H1 (cell line): ENCODE measurements around the gene ADAM22. TPM values are rescaled to one million over a fixed set of nuclear protein-coding genes. Genes with fewer than 3 reads are reported as not detected.

Source experiments
- CTCF ChIA-PET: fragments of 300-600 bp; sonication (Branson Sonifier 250); formaldehyde crosslinking; loops from one replicate; lab custom pipeline; 2021; ENCODE audit not compliant: partially characterized antibody; lab: Charles Lee
- POLR2A ChIA-PET: fragments of 300-600 bp; sonication (Branson Sonifier 250); formaldehyde crosslinking; loops from one replicate; lab custom pipeline; 2021; ENCODE audit warnings: inconsistent platforms; ENCODE audit not compliant: partially characterized antibody; lab: Charles Lee
- DNase-seq, 2 experiments: peaks; one replicate each; pipeline versions ENCODE4 v3.0.0 to v3.0.0-alpha.2; 2010 to 2022; ENCODE audit warnings: low spot score in 2 of 2, low read depth in 1 of 2, mixed read lengths in 1 of 2
- FAIRE-seq: peaks from 2 replicates; lab custom pipeline; 2011; peaks lifted over from hg19 to GRCh38; lab: Jason Lieb, UNC
- H2AFZ ChIP-seq: 2 replicates; pipeline ENCODE4 v1.8.1; 2012; ENCODE audit warnings: low read length, inconsistent platforms
- H2AK5ac ChIP-seq: 2 replicates; pipeline ENCODE4 v1.6.1; 2013; ENCODE audit warnings: low read depth, low read length
- H2BK120ac ChIP-seq: replicated peaks from 2 replicates; pipeline ENCODE3; 2013; ENCODE audit warnings: low read depth, low read length, inconsistent platforms
- H2BK12ac ChIP-seq: 2 replicates; pipeline ENCODE4 v1.6.1; 2013; ENCODE audit warnings: low read depth, low read length
- H2BK15ac ChIP-seq: 2 replicates; pipeline ENCODE4 v1.6.1; 2013; ENCODE audit warnings: low read length
- H2BK20ac ChIP-seq: 2 replicates; pipeline ENCODE4 v1.6.1; 2013; ENCODE audit warnings: low read length
- H2BK5ac ChIP-seq: 2 replicates; pipeline ENCODE4 v1.6.1; 2013; ENCODE audit warnings: low read depth, low read length
- H3K14ac ChIP-seq: 2 replicates; pipeline ENCODE4 v1.6.1; 2013; ENCODE audit warnings: inconsistent platforms; ENCODE audit not compliant: insufficient read length
- H3K18ac ChIP-seq: 2 replicates; pipeline ENCODE4 v1.6.1; 2013; ENCODE audit warnings: low read length; ENCODE audit errors: extremely low read depth
- H3K23ac ChIP-seq: 2 replicates; pipeline ENCODE4 v1.6.1; 2013; ENCODE audit warnings: inconsistent platforms; ENCODE audit not compliant: insufficient read length
- H3K23me2 ChIP-seq: 2 replicates; pipeline ENCODE4 v1.6.1; 2013; ENCODE audit warnings: low read depth, low read length
- H3K27ac ChIP-seq: 2 replicates; pipeline ENCODE4 v1.6.1; 2011; ENCODE audit warnings: low read depth, low read length, inconsistent platforms
- H3K27me3 ChIP-seq, 4 experiments: replicated peaks in 1 of 4; 1 replicate in 1 of 4; 2 replicates in 3 of 4; pipeline versions ENCODE4 v1.6.1 to v1.8.1; 2011 to 2013; ENCODE audit warnings: low read length in 3 of 4, mild to moderate bottlenecking in 3 of 4, inconsistent platforms in 2 of 4, mixed read lengths in 2 of 4, moderate library complexity in 1 of 4; ENCODE audit not compliant: control insufficient read depth in 3 of 4, insufficient read depth in 3 of 4; ENCODE audit errors: extremely low read depth in 1 of 4
- H3K36me3 ChIP-seq, 4 experiments: 2 replicates each; pipeline versions ENCODE4 v1.6.1 to v1.8.1; 2011 to 2013; ENCODE audit warnings: mild to moderate bottlenecking in 4 of 4, low read length in 3 of 4, moderate library complexity in 2 of 4, control low read depth in 1 of 4, inconsistent platforms in 1 of 4; ENCODE audit not compliant: insufficient read depth in 4 of 4, control insufficient read depth in 2 of 4
- H3K4ac ChIP-seq: replicated peaks from 2 replicates; pipeline ENCODE3; 2013; ENCODE audit warnings: low read length, low read depth, mixed read lengths, inconsistent platforms; ENCODE audit not compliant: insufficient read length
- H3K4me1 ChIP-seq, 4 experiments: replicated peaks in 1 of 4; 1 replicate in 1 of 4; 2 replicates in 3 of 4; pipeline versions ENCODE4 v1.6.1 to v1.8.1; 2011 to 2013; ENCODE audit warnings: low read length in 3 of 4, inconsistent platforms in 2 of 4, mixed read lengths in 1 of 4; ENCODE audit not compliant: insufficient read depth in 4 of 4, control insufficient read depth in 3 of 4
- H3K4me2 ChIP-seq, 2 experiments: 2 replicates each; pipeline versions ENCODE4 v1.6.1 to v1.8.1; 2011 to 2013; ENCODE audit warnings: low read depth in 2 of 2, low read length in 2 of 2, control low read depth in 1 of 2, inconsistent platforms in 1 of 2, mild to moderate bottlenecking in 1 of 2; ENCODE audit not compliant: insufficient read depth in 1 of 2
- H3K4me3 ChIP-seq, 4 experiments: fragments of 200-600, 300-600 bp in 1 of 4; sonication (generic), shearing (Covaris generic), sonication (Bioruptor Twin) in 1 of 4; 2 replicates each; pipeline versions ENCODE4 v1.5.1 to v1.8.1; 2011 to 2016; ENCODE audit warnings: low read length in 4 of 4, low read depth in 3 of 4, control low read depth in 2 of 4, inconsistent platforms in 2 of 4, mild to moderate bottlenecking in 2 of 4, mixed read lengths in 1 of 4, moderate library complexity in 1 of 4; ENCODE audit not compliant: insufficient read depth in 2 of 4; ENCODE audit errors: extremely low read depth in 1 of 4
- H3K56ac ChIP-seq: replicated peaks from 2 replicates; pipeline ENCODE3; 2013; ENCODE audit warnings: low read depth, mild to moderate bottlenecking, mixed read lengths, low read length, inconsistent platforms; ENCODE audit not compliant: insufficient read length
- H3K79me1 ChIP-seq: 2 replicates; pipeline ENCODE4 v1.6.1; 2013; ENCODE audit warnings: low read depth, low read length, control low read depth
- H3K79me2 ChIP-seq, 2 experiments: 2 replicates each; pipeline versions ENCODE4 v1.6.1 to v1.8.1; 2012 to 2013; ENCODE audit warnings: low read length in 2 of 2, mild to moderate bottlenecking in 2 of 2, inconsistent platforms in 1 of 2; ENCODE audit not compliant: insufficient read depth in 2 of 2, control insufficient read depth in 1 of 2
- H3K9ac ChIP-seq, 4 experiments: replicated peaks in 1 of 4; 1 replicate in 1 of 4; 2 replicates in 3 of 4; pipeline versions ENCODE4 v1.6.1 to v1.8.1; 2011 to 2013; ENCODE audit warnings: low read depth in 3 of 4, low read length in 3 of 4, control low read depth in 2 of 4, mild to moderate bottlenecking in 2 of 4, moderate library complexity in 2 of 4, inconsistent platforms in 1 of 4; ENCODE audit errors: extremely low read depth in 1 of 4
- H3K9me3 ChIP-seq, 2 experiments: 2 replicates each; pipeline versions ENCODE4 v1.6.1 to v1.8.1; 2012 to 2013; ENCODE audit warnings: mild to moderate bottlenecking in 2 of 2, moderate library complexity in 2 of 2, control low read depth in 1 of 2, inconsistent platforms in 1 of 2, low read depth in 1 of 2, low read length in 1 of 2, mixed read lengths in 1 of 2; ENCODE audit not compliant: insufficient read depth in 2 of 2
- H4K20me1 ChIP-seq, 2 experiments: replicated peaks in 1 of 2; 2 replicates each; pipeline versions ENCODE3 to v1.8.1; 2011 to 2013; ENCODE audit warnings: inconsistent platforms in 2 of 2, low read length in 2 of 2, mild to moderate bottlenecking in 1 of 2; ENCODE audit not compliant: insufficient read depth in 2 of 2, control insufficient read depth in 1 of 2
- H4K5ac ChIP-seq: 2 replicates; pipeline ENCODE4 v1.6.1; 2013; ENCODE audit warnings: low read length, low read depth, mixed read lengths, inconsistent platforms; ENCODE audit not compliant: insufficient read length
- H4K8ac ChIP-seq: 2 replicates; pipeline ENCODE4 v1.8.0; 2013; ENCODE audit warnings: mild to moderate bottlenecking, moderate library complexity, low read length, inconsistent platforms; ENCODE audit not compliant: insufficient read depth; ENCODE audit errors: extremely low read depth
- H4K91ac ChIP-seq: replicated peaks from 2 replicates; pipeline ENCODE3; 2013; ENCODE audit warnings: low read length, mixed read lengths, inconsistent platforms; ENCODE audit not compliant: insufficient read length
- BCL11A ChIP-seq, 2 experiments: IDR thresholded peaks; one replicate each; pipeline ENCODE4 v1.6.1; 2011; ENCODE audit warnings: low read depth in 2 of 2, low read length in 2 of 2, mild to moderate bottlenecking in 2 of 2
- FOSL1 ChIP-seq: IDR thresholded peaks from 2 replicates; pipeline ENCODE4 v1.6.1; 2011; ENCODE audit warnings: mild to moderate bottlenecking, low read depth, low read length, moderate library complexity; ENCODE audit not compliant: insufficient read depth
- KDM1A ChIP-seq: fragments of 200-600, 300-600 bp; sonication (generic); IDR thresholded peaks from 2 replicates; pipeline ENCODE4 v1.7.1; 2016; ENCODE audit warnings: mild to moderate bottlenecking, low read length, borderline replicate concordance
- POLR2A ChIP-seq, 2 experiments: IDR thresholded peaks; 1 replicate in 1 of 2; 2 replicates in 1 of 2; pipeline ENCODE4 v1.6.1; 2011; ENCODE audit warnings: low read depth in 2 of 2, low read length in 2 of 2, mild to moderate bottlenecking in 2 of 2; ENCODE audit errors: control extremely low read depth in 1 of 2
- POLR2AphosphoS5 ChIP-seq: IDR thresholded peaks from 2 replicates; pipeline ENCODE4 v1.6.1; 2011; ENCODE audit warnings: low read depth, low read length
- TAF1 ChIP-seq: IDR thresholded peaks from 2 replicates; pipeline ENCODE4 v1.6.1; 2011; ENCODE audit warnings: mild to moderate bottlenecking, low read depth, low read length
- TBP ChIP-seq: IDR thresholded peaks from 2 replicates; pipeline ENCODE4 v1.6.1; 2011; ENCODE audit warnings: low read depth, low read length, improper control_type of control experiment
- TCF12 ChIP-seq: IDR thresholded peaks from 2 replicates; pipeline ENCODE4 v1.6.1; 2011; ENCODE audit warnings: low read depth, mild to moderate bottlenecking, low read length
- WGBS, 2 experiments: shearing (Covaris generic) in 1 of 2; methylation state at CpG; one replicate each; pipeline versions ENCODE4 v1.1.6 to v1.1.7; 2013 to 2015; ENCODE audit warnings: low lambda C conversion rate in 2 of 2, mixed read lengths in 2 of 2, inconsistent platforms in 1 of 2, low coverage in 1 of 2, missing lambda C conversion rate in 1 of 2; ENCODE audit not compliant: insufficient replicate concordance in 2 of 2, insufficient coverage in 1 of 2, insufficient read length in 1 of 2; ENCODE audit errors: extremely low coverage in 1 of 2, missing lambda C conversion rate in 1 of 2; 5-methylcytosine and 5-hydroxymethylcytosine counted together
- polyA plus RNA-seq, 7 experiments: library from polyadenylated mRNA; depleted of rRNA in 3 of 7; stranded (reverse) in 5 of 7; unstranded in 2 of 7; fragments of >200 nt in 5 of 7; fragments of 200-250 nt in 2 of 7; gene quantifications; 1 replicate in 5 of 7; 2 replicates in 1 of 7; 4 replicates in 1 of 7; pipeline versions ENCODE4 v1.2.1 to v1.2.3, GENCODE V29; 2011 to 2013; ENCODE audit warnings: missing spikeins in 2 of 7, mixed read lengths in 2 of 7
- total RNA-seq: library from RNA; stranded (reverse); fragmentation: NEBNext Ultra II Directional; extraction: Animal tissue kit (Norgen Biotek cat#: 25700); gene quantifications from 2 replicates; pipeline ENCODE4 v1.2.1, GENCODE V29; 2021
- TF ChIP-seq, protein P1 (sequence below), 3 experiments: IDR thresholded peaks; 1 replicate in 2 of 3; 2 replicates in 1 of 3; pipeline versions ENCODE4 v1.5.1 to v1.6.1; 2011; ENCODE audit warnings: low read length in 3 of 3, mild to moderate bottlenecking in 3 of 3, inconsistent platforms in 2 of 3, low read depth in 1 of 3, moderate library complexity in 1 of 3; ENCODE audit not compliant: insufficient read depth in 1 of 3; ENCODE audit errors: control extremely low read depth in 1 of 3

ADAM22 gene
- total and polyA plus RNA-seq, 2 of the 8 experiments (the other 6 are each of a cell fraction or from before 2014, with no cell fraction given) = 4.6 to 21.4 TPM

DNA sequence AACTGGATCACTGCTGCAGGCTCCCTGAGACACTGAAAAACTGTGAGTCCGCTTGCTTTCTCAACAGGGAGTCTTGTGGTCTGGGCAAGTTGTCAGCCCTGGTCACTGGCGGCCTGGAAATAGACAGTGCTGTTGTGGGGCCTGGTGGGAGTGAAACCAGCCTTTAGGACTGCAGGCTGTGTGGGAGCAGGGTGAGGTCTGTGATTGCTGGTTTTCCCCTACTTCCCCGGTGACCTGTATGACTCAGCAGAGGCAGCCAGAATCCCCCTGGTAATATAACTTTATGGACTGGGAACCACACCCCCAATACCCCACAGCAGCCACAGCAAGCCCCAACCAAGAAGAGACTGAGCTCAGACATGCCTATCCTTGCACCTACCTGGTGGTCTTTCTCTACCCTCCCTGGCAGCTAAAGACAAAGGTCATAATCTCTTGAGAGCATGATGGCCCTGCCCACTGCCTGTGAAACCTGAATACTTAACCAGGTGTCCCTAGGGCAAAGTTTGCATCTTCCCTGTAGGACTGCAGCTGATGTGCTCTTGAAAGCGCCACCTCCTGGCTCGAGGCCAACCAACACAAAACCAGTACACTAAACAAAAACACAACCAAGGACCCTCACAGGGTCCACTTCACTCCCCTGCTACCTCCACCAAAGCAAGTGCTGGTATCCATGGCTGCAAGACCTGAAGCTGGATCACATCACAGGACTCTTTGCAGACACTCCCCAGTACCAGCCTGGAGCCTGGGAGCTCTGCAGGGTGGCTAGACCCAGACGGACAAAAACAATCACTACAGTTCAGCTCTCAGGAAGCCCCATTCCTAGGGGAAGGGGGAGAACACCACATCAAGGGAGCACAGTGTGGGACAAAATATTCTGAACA is 7.2 kb upstream of the ADAM22 start:
- peak overlapping the region; percentile 91 for H2AFZ ChIP-seq
- TF ChIP-seq TBP (peak; percentile 36; the same call in 1 of the 2 replicates), BCL11A (IDR thresholded peaks at IDR 0.05; ENCODE audit: low read depth in 2 of 2, low read length in 2 of 2) (no peak), POLR2A (IDR thresholded peaks at IDR 0.05; ENCODE audit: control extremely low read depth in 1 of 2, low read depth in 2 of 2, low read length in 2 of 2) (peak in 1 of 2 experiments; percentile 74; a peak in 2 of 3 replicates), TAF1 (peak; percentile 42; the same call in 1 of the 2 replicates), TCF12 (0 out of 2 replicates have a peak, but pooled peaks have one; percentile 30), FOSL1 (no peak), KDM1A (no peak), POLR2AphosphoS5 (0 out of 2 replicates have a peak, but pooled peaks have one; percentile 32)
- TF ChIP-seq, protein P1, sequence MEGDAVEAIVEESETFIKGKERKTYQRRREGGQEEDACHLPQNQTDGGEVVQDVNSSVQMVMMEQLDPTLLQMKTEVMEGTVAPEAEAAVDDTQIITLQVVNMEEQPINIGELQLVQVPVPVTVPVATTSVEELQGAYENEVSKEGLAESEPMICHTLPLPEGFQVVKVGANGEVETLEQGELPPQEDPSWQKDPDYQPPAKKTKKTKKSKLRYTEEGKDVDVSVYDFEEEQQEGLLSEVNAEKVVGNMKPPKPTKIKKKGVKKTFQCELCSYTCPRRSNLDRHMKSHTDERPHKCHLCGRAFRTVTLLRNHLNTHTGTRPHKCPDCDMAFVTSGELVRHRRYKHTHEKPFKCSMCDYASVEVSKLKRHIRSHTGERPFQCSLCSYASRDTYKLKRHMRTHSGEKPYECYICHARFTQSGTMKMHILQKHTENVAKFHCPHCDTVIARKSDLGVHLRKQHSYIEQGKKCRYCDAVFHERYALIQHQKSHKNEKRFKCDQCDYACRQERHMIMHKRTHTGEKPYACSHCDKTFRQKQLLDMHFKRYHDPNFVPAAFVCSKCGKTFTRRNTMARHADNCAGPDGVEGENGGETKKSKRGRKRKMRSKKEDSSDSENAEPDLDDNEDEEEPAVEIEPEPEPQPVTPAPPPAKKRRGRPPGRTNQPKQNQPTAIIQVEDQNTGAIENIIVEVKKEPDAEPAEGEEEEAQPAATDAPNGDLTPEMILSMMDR (IDR thresholded peaks at IDR 0.05; ENCODE audit: control extremely low read depth in 1 of 3, insufficient read depth in 1 of 3, low read depth in 1 of 3, low read length in 3 of 3) = peak; percentile 57 to 79 (median 61)

More for the DNA sequence above, 7.2 kb upstream of the ADAM22 start:
- no peak overlapping the region for H3K56ac ChIP-seq
- peak overlapping the region; percentile 43 to 61; a peak in 3 of 4 replicates for H3K4me2 ChIP-seq
- no peak overlapping the region for H3K14ac ChIP-seq
- H4K91ac ChIP-seq = peak overlapping the region; percentile 5
- H3K36me3 ChIP-seq = no peaks in the 10 kb centered on the region
- H3K9me3 ChIP-seq = no peaks in the 10 kb centered on the region
- no peaks in the 10 kb centered on the region for H3K23me2 ChIP-seq
- no peak overlapping the region for H4K5ac ChIP-seq
- no peak overlapping the region for H2AK5ac ChIP-seq
- CTCF ChIA-PET = interaction anchor here (0.7 to 3.2 kb wide), 17 partner anchors 9 to 420 kb away, joined by 3 to 21 read pairs (median 3); no protein-coding TSS in a partner anchor
- peak; percentile 92 for FAIRE-seq
- no peak overlapping the region for H3K23ac ChIP-seq
- peak; percentile 44 to 66 for DNase-seq
- H3K4me1 ChIP-seq = peaks cover 4 to 10% (median 7%) of the 10 kb centered on the region in 4 experiments
- no peaks in the 10 kb centered on the region for H3K79me2 ChIP-seq
- peak overlapping the region; percentile 33 for H3K18ac ChIP-seq
- H2BK120ac ChIP-seq = no peak overlapping the region
- POLR2A ChIA-PET = interaction anchor here (0.6 to 4.0 kb wide), 4 partner anchors 8 to 50 kb away, joined by 3 to 15 read pairs (median 4); partner anchors contain the start of genes ADAM22, DBF4 and SLC25A40
- no peak overlapping the region for H3K4me3 ChIP-seq
- H3K79me1 ChIP-seq = no peaks in the 10 kb centered on the region
- H4K8ac ChIP-seq = peak overlapping the region; percentile 22; the same call in 1 of the 2 replicates
- no peaks in the 10 kb centered on the region for H3K27me3 ChIP-seq
- no peak overlapping the region for H3K4ac ChIP-seq
- H2BK15ac ChIP-seq = no peak overlapping the region
- no peak overlapping the region for H2BK20ac ChIP-seq
- no peak overlapping the region; a peak in 1 of 7 replicates for H3K9ac ChIP-seq
- 53% methylated on average over 6 of the region's 6 CpGs; no CpG with 5 or more reads in 1 of the 2 experiments for WGBS, 2 experiments
- peak overlapping the region; percentile 25; the same call in 1 of the 2 replicates for H2BK5ac ChIP-seq
- no peaks in the 10 kb centered on the region for H4K20me1 ChIP-seq
- no peak overlapping the region for H2BK12ac ChIP-seq
- H3K27ac ChIP-seq = peak overlapping the region; percentile 49
